Thyroid gland (tissue), 4 donors: ENCODE results near the gene SLC9B1. TPM values are rescaled to one million over a fixed set of nuclear protein-coding genes. Genes with fewer than 3 reads are reported as not detected.
"Not testable (repeated sequence)": the region's sequence is repeated elsewhere in the genome, so short reads cannot be mapped to it uniquely, and the experiment has no call there.

ENCODE experiments used
- DNase-seq, 2 donors: peaks; one replicate each; pipeline ENCODE4 v3.0.0-alpha.2; 2019
- H3K27ac ChIP-seq, 3 donors: fragments of 200-600 bp; sonication (generic); 1 replicate in 2 of 3; 2 replicates in 1 of 3; pipeline ENCODE4 v1.5.1; 2016 to 2019; ENCODE audit warnings: mild to moderate bottlenecking in 1 of 3, moderate library complexity in 1 of 3
- H3K27me3 ChIP-seq: fragments of 200-600 bp; sonication (generic); one replicate; pipeline ENCODE4 v1.5.1; 2019
- H3K36me3 ChIP-seq, 2 donors: fragments of 200-600 bp; sonication (generic); one replicate each; pipeline ENCODE4 v1.5.1; 2016 to 2019
- H3K4me1 ChIP-seq, 2 donors: fragments of 200-600 bp; sonication (generic); one replicate each; pipeline ENCODE4 v1.5.1; 2017 to 2019
- H3K4me3 ChIP-seq, 3 donors: fragments of 200-600 bp; sonication (generic); replicated peaks in 1 of 3; 1 replicate in 2 of 3; 2 replicates in 1 of 3; pipeline ENCODE4 v1.5.1; 2016; ENCODE audit warnings: mild to moderate bottlenecking in 1 of 3
- H3K9me3 ChIP-seq: fragments of 200-600 bp; sonication (generic); one replicate; pipeline ENCODE4 v1.5.1; 2017
- CTCF ChIP-seq, 6 experiments: fragments of 200-600 bp in 3 of 6; fragments of 450-650 bp in 3 of 6; sonication (generic) in 3 of 6; IDR thresholded peaks; one replicate each; pipeline ENCODE4 v1.5.1; 2016 to 2019; ENCODE audit warnings: antibody characterized with exemption in 6 of 6, mild to moderate bottlenecking in 2 of 6, inconsistent platforms in 1 of 6, moderate library complexity in 1 of 6
- POLR2A ChIP-seq, 2 donors: fragments of 450-650 bp; IDR thresholded peaks; one replicate each; pipeline ENCODE4 v1.6.1; 2017; ENCODE audit warnings: antibody characterized with exemption in 2 of 2, mild to moderate bottlenecking in 2 of 2, moderate library complexity in 1 of 2
- WGBS, 2 donors: methylation state at CpG; one replicate each; pipeline ENCODE4 v1.1.5; 2017; 5-methylcytosine and 5-hydroxymethylcytosine counted together
- intact Hi-C: fragments of 100-400 bp; cut with DNase I; formaldehyde crosslinking; loops from one replicate; pipeline ENCODE4 v1.15.1; 2023
- total RNA-seq, 4 donors: library from RNA; depleted of rRNA; stranded (reverse); fragments of >200 nt; gene quantifications; one replicate each; pipeline ENCODE4 v1.2.3, GENCODE V29; 2016

Gene SLC9B1
- total RNA-seq, 4 donors from 2014 or later, result 0.45 to 1.2 (median 0.79) TPM

DNA sequence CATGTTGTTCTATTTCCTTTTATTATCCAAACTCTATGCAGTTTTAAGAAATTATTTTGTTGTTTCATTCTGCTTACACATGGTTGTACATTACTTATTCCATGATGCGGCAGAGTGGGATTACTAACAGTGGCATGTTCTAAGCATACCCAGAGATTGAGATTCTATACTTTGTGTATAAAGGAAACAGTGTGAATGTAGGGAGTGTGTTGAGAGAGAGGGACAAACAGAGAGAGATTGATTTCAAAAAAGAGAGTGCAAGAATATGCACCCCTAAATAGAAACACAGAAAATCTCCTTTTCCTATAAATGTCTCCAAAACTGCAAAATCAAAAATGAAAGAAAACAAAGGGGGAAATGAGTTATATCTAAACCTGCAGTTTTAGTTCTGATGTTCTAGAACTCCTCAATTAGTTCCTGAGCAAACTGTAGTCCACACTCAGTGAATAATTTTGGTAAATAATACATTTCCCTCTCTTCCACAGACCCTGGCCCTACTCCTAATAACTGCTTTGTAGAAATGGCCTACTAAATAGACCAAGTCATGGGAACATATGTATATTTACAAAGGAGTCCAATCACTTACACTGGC lies 31.0 kb downstream of the SLC9B1 start:
- 96 to 97% methylated on average over 1 of the region's 1 CpG for WGBS, 2 donors
- Histone ChIP-seq H3K36me3 (no peaks in the 10 kb centered on the region), H3K27me3 (no peaks in the 10 kb centered on the region), H3K4me1 (no peaks in the 10 kb centered on the region), H3K9me3 (no peaks in the 10 kb centered on the region), H3K4me3 (no peak overlapping the region), H3K27ac (no peak overlapping the region)
- TF ChIP-seq POLR2A (IDR thresholded peaks at IDR 0.05) (no peak), CTCF (IDR thresholded peaks at IDR 0.05) (no peak)
- intact Hi-C loops, result no loop called here
- DNase-seq, result no peak

- TF ChIP-seq POLR2A (IDR thresholded peaks at IDR 0.05) (no peak), CTCF (IDR thresholded peaks at IDR 0.05) (no peak)
- intact Hi-C loops, result no loop called here
- H3K4me3 ChIP-seq, result no peak overlapping the region
- no peaks in the 10 kb centered on the region for H3K36me3 ChIP-seq
- no peaks in the 10 kb centered on the region for H3K9me3 ChIP-seq
- H3K4me1 ChIP-seq, result no peaks in the 10 kb centered on the region
- no peak overlapping the region for H3K27ac ChIP-seq
- H3K27me3 ChIP-seq, result no peaks in the 10 kb centered on the region
- no peak for DNase-seq
- 97 to 98% methylated on average over 2 of the region's 2 CpGs for WGBS, 2 donors
Observed at GRCh38 chr4:102981005-102981404, 38.5 kb downstream of the SLC9B1 start.

DNA sequence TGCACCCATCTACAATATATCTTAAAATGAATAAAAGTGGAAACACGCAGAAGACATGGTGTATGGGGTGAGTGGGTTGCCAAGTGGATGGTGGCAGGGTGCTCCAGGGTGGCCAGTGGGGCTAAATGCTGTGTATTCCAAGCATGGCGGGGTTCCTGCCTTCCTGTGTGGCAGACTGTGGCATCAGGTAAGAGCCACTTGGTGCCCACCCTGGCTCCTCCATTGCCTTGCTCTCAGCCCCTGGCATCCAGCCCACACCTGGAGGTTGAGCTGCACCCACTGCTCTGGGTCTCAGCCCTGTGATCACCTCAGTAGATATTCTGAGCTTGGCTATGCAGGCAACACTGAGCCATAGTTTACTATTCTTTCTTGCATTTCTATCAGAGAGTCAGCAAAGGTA lies 57.7 kb downstream of the SLC9B1 start:
- H3K36me3 ChIP-seq, DNase-seq, H3K27ac ChIP-seq, H3K4me3 ChIP-seq, H3K9me3 ChIP-seq, intact Hi-C loops, H3K4me1 ChIP-seq, H3K27me3 ChIP-seq: not testable (repeated sequence)
- 91 to 100% methylated on average over 2 of the region's 2 CpGs for WGBS, 2 donors

DNA sequence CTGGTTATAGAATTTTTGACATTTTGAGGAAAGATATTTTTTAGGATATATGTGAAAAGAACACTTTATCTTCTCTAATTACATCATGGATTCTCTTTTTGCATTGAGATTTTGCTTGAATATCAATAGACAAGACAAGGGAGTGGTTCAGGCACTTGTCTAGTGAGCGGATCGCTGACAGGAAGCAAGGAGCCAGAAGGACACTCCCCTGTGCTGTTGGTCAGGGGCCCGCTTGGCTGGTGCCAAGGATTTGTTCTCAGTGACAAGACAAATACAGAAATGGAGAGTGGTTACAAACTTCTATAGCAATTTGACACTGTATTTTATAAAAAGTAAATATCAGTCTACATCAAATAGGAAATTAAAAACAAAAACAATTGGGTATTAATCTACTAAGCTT lies 60.0 kb downstream of the SLC9B1 start:
- no peaks in the 10 kb centered on the region for H3K9me3 ChIP-seq
- WGBS, 2 donors, result 74 to 75% methylated on average over 3 of the region's 3 CpGs
- TF ChIP-seq CTCF (IDR thresholded peaks at IDR 0.05) (no peak), POLR2A (IDR thresholded peaks at IDR 0.05) (no peak)
- H3K36me3 ChIP-seq, result no peaks in the 10 kb centered on the region
- intact Hi-C loops, result no loop called here
- DNase-seq, result no peak
- H3K4me1 ChIP-seq, result no peaks in the 10 kb centered on the region
- no peaks in the 10 kb centered on the region for H3K27me3 ChIP-seq
- no peak overlapping the region for H3K27ac ChIP-seq
- no peak overlapping the region for H3K4me3 ChIP-seq

DNA sequence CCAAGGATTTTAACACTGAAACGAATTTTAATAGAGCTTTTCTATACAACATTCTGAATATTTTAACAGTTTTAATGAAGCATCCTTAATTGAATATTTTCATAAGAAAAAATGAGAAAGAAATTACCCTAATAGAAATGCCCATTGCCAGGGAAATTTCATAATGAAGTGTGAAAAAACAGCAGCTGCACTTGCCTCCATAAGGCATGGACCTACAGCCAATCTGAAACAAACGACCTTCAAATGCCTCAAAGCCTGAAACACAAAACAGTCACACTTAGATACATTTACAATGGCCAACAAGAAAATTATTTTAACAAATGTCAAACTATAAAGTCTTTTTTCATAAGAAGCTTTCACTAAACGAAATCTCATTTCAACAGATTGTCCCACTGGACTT lies 74.4 kb downstream of the SLC9B1 start:
- intact Hi-C loops, result no loop called here
- H3K4me3 ChIP-seq, result no peak overlapping the region
- no peaks in the 10 kb centered on the region for H3K36me3 ChIP-seq
- H3K4me1 ChIP-seq, result no peaks in the 10 kb centered on the region
- TF ChIP-seq POLR2A (IDR thresholded peaks at IDR 0.05) (no peak), CTCF (IDR thresholded peaks at IDR 0.05) (no peak)
- WGBS, 2 donors, result 71 to 72% methylated on average over 3 of the region's 3 CpGs
- no peaks in the 10 kb centered on the region for H3K27me3 ChIP-seq
- no peak overlapping the region for H3K27ac ChIP-seq
- no peaks in the 10 kb centered on the region for H3K9me3 ChIP-seq
- no peak for DNase-seq

GRCh38 chr4:102938063-102938462 lies 81.4 kb downstream of the SLC9B1 start:
- H3K27ac ChIP-seq, intact Hi-C loops, H3K36me3 ChIP-seq, H3K4me1 ChIP-seq, H3K9me3 ChIP-seq, DNase-seq, H3K4me3 ChIP-seq, H3K27me3 ChIP-seq: not testable (repeated sequence)
- 81 to 87% methylated on average over 2 of the region's 2 CpGs for WGBS, 2 donors
